Measurements from ENCODE around the gene YPEL3. TPM values are rescaled to one million over a fixed set of nuclear protein-coding genes. Genes with fewer than 3 reads are reported as not detected.

Gene YPEL3
- total and polyA plus RNA-seq, 2 donors: 16.5 to 117 TPM

GRCh38 chr16:30113031-30113710, 17.2 kb upstream of the YPEL3 start, which contains the start of gene GDPD3:
GDPD3 (minus strand) TSS chr16:30113537; CDS start chr16:30113478, 59 bp downstream.
- no peak within 1 kb of the TSS for H3K27ac ChIP-seq (ENCODE audit: low read depth)
- peaks cover 1% of the 10 kb centered on the region for H3K36me3 ChIP-seq (ENCODE audit: insufficient read depth)
- 67% methylated on average over 20 of the region's 20 CpGs for WGBS
- H3K4me3 ChIP-seq (ENCODE audit: low read depth, low read length): no peak within 1 kb of the TSS
- no peaks in the 10 kb centered on the region for H3K4me1 ChIP-seq (ENCODE audit: insufficient read depth)
- no peak for DNase-seq (ENCODE audit: extremely low spot score)

- H3K36me3 ChIP-seq (ENCODE audit: insufficient read depth): peaks cover 1% of the 10 kb centered on the region
- no peak for DNase-seq (ENCODE audit: extremely low spot score)
- no peak overlapping the region for H3K4me3 ChIP-seq (ENCODE audit: low read depth, low read length)
- WGBS: 81% methylated on average over 29 of the region's 29 CpGs
- no peaks in the 10 kb centered on the region for H3K4me1 ChIP-seq (ENCODE audit: insufficient read depth)
- no peak overlapping the region for H3K27ac ChIP-seq (ENCODE audit: low read depth)
Observed at GRCh38 chr16:30112197-30113030, 16.4 kb upstream of the YPEL3 start.

- Histone ChIP-seq H3K4me1 (ENCODE audit: insufficient read depth) (no peaks in the 10 kb centered on the region), H3K27ac (ENCODE audit: low read depth) (no peak overlapping the region), H3K4me3 (ENCODE audit: low read depth, low read length) (no peak overlapping the region), H3K36me3 (ENCODE audit: insufficient read depth) (no peaks in the 10 kb centered on the region)
- 56% methylated on average over 7 of the region's 7 CpGs for WGBS
- no peak for DNase-seq (ENCODE audit: extremely low spot score)
Observed at GRCh38 chr16:30110661-30111060, 14.6 kb upstream of the YPEL3 start.

- no peak for DNase-seq (ENCODE audit: extremely low spot score)
- Histone ChIP-seq H3K4me3 (ENCODE audit: low read depth, low read length) (no peak overlapping the region), H3K4me1 (ENCODE audit: insufficient read depth) (no peaks in the 10 kb centered on the region), H3K36me3 (ENCODE audit: insufficient read depth) (no peaks in the 10 kb centered on the region), H3K27ac (ENCODE audit: low read depth) (no peak overlapping the region)
- 87% methylated on average over 15 of the region's 15 CpGs for WGBS
Observed at GRCh38 chr16:30108059-30108850, 12.2 kb upstream of the YPEL3 start.

GRCh38 chr16:30104492-30104891, 8.5 kb upstream of the YPEL3 start:
- no peak overlapping the region for H3K4me3 ChIP-seq (ENCODE audit: low read depth, low read length)

GRCh38 chr16:30104090-30104489, 8.1 kb upstream of the YPEL3 start:
- no peaks in the 10 kb centered on the region for H3K4me1 ChIP-seq (ENCODE audit: insufficient read depth)
- no peak overlapping the region for H3K27ac ChIP-seq (ENCODE audit: low read depth)
- no peak overlapping the region for H3K4me3 ChIP-seq (ENCODE audit: low read depth, low read length)
- no peak for DNase-seq (ENCODE audit: extremely low spot score)
- 79% methylated on average over 4 of the region's 4 CpGs for WGBS
- no peaks in the 10 kb centered on the region for H3K36me3 ChIP-seq (ENCODE audit: insufficient read depth)

More at GRCh38 chr16:30104492-30104891, 8.5 kb upstream of the YPEL3 start:
- Histone ChIP-seq H3K27ac (ENCODE audit: low read depth) (no peak overlapping the region), H3K36me3 (ENCODE audit: insufficient read depth) (no peaks in the 10 kb centered on the region), H3K4me1 (ENCODE audit: insufficient read depth) (no peaks in the 10 kb centered on the region)
- 71% methylated on average over 6 of the region's 6 CpGs for WGBS
- no peak for DNase-seq (ENCODE audit: extremely low spot score)

GRCh38 chr16:30096862-30097563, 1.0 kb upstream of the YPEL3 start:
- Histone ChIP-seq H3K4me3 (ENCODE audit: low read depth, low read length) (no peak overlapping the region), H3K4me1 (ENCODE audit: insufficient read depth) (no peaks in the 10 kb centered on the region), H3K36me3 (ENCODE audit: insufficient read depth) (no peaks in the 10 kb centered on the region), H3K27ac (ENCODE audit: low read depth) (peak overlapping the region; percentile 86)
- DNase-seq (ENCODE audit: extremely low spot score): no peak
- 97% methylated on average over 18 of the region's 18 CpGs for WGBS

- no peaks in the 10 kb centered on the region for H3K36me3 ChIP-seq (ENCODE audit: insufficient read depth)
- H3K4me3 ChIP-seq (ENCODE audit: low read depth, low read length): peak overlapping the region; percentile 98
- 16% methylated on average over 46 of the region's 47 CpGs for WGBS
- no peaks in the 10 kb centered on the region for H3K4me1 ChIP-seq (ENCODE audit: insufficient read depth)
- H3K27ac ChIP-seq (ENCODE audit: low read depth): peak overlapping the region; percentile 98
- no peak for DNase-seq (ENCODE audit: extremely low spot score)
Observed at GRCh38 chr16:30095166-30096078, 591 bp downstream of the YPEL3 start.

- Histone ChIP-seq H3K4me1 (ENCODE audit: insufficient read depth) (no peaks in the 10 kb centered on the region), H3K4me3 (ENCODE audit: low read depth, low read length) (peak overlapping the region; percentile 98), H3K27ac (ENCODE audit: low read depth) (peak overlapping the region; percentile 98), H3K36me3 (ENCODE audit: insufficient read depth) (no peaks in the 10 kb centered on the region)
- DNase-seq (ENCODE audit: extremely low spot score): no peak
- WGBS: 78% methylated on average over 11 of the region's 11 CpGs
Observed at GRCh38 chr16:30094541-30095165, 1.4 kb downstream of the YPEL3 start.

- Histone ChIP-seq H3K36me3 (ENCODE audit: insufficient read depth) (no peaks in the 10 kb centered on the region), H3K27ac (ENCODE audit: low read depth) (peak overlapping the region; percentile 77), H3K4me3 (ENCODE audit: low read depth, low read length) (peak overlapping the region; percentile 14), H3K4me1 (ENCODE audit: insufficient read depth) (no peaks in the 10 kb centered on the region)
- WGBS: 12% methylated on average over 22 of the region's 22 CpGs
- no peak for DNase-seq (ENCODE audit: extremely low spot score)
Observed at GRCh38 chr16:30092373-30093010, 3.5 kb downstream of the YPEL3 start.

- WGBS: under 1% methylated on average over 76 of the region's 76 CpGs
- Histone ChIP-seq H3K4me3 (ENCODE audit: low read depth, low read length) (peak within 1 kb of the TSS; percentile 34), H3K27ac (ENCODE audit: low read depth) (peak within 1 kb of the TSS; percentile 77), H3K36me3 (ENCODE audit: insufficient read depth) (no peaks in the 10 kb centered on the region), H3K4me1 (ENCODE audit: insufficient read depth) (no peaks in the 10 kb centered on the region)
- DNase-seq (ENCODE audit: extremely low spot score): peak; percentile 79
Observed at GRCh38 chr16:30091474-30092372, 4.3 kb downstream of the YPEL3 start, which contains the start of gene TBX6. TBX6 (minus strand) TSS chr16:30091924; CDS start chr16:30091193, 731 bp downstream.

All from urinary bladder (tissue), 4 donors.